Left lobe of liver (tissue), 2 donors: ENCODE results near the gene SIDT2. TPM values are rescaled to one million over a fixed set of nuclear protein-coding genes. Genes with fewer than 3 reads are reported as not detected.
A peak's percentile ranks its signal among the peaks of the same experiment; 100 is the strongest.

Source experiments
- ATAC-seq: fragments of 200-7000 bp; cut with Tn5 transposase; one replicate; pipeline ENCODE4 v1.9.1; 2020; ENCODE audit warnings: mild to moderate bottlenecking, moderate library complexity
- DNase-seq: peaks from one replicate; pipeline ENCODE4 v3.0.0-alpha.2; 2020; ENCODE audit warnings: low spot score
- total RNA-seq: library from RNA; stranded (reverse); gene quantifications from one replicate; pipeline ENCODE4 v1.2.1, GENCODE V29; 2021
- donor health status: DM: no; HTN: no; CAD: no; lungs with moderate emphysema.
- donor health status: DM: no; HTN: yes; CAD: no.

SIDT2 gene
- total RNA-seq, 1 donor from 2014 or later = 56.6 TPM

GRCh38 chr11:117187799-117188481 is 9.4 kb downstream of the SIDT2 start:
- DNase-seq = no peak
- no peak for ATAC-seq

- DNase-seq (peak; percentile 45), ATAC-seq (peak; percentile 41)
Measured at GRCh38 chr11:117188620-117189081, 10.1 kb downstream of the SIDT2 start.

GRCh38 chr11:117189191-117189940 is 10.8 kb downstream of the SIDT2 start:
- peak; percentile 22 for ATAC-seq
- no peak for DNase-seq

- ATAC-seq (no peak), DNase-seq (no peak)
Measured at GRCh38 chr11:117189941-117190544, 11.5 kb downstream of the SIDT2 start.

GRCh38 chr11:117191680-117192400 is 13.3 kb downstream of the SIDT2 start:
- DNase-seq (no peak), ATAC-seq (no peak)

- no peak for ATAC-seq
- DNase-seq = no peak
Measured at GRCh38 chr11:117192401-117192875, 13.9 kb downstream of the SIDT2 start.

- DNase-seq (no peak), ATAC-seq (no peak)
Measured at GRCh38 chr11:117193130-117194020, 14.8 kb downstream of the SIDT2 start.

- no peak for ATAC-seq
- DNase-seq = no peak
Measured at GRCh38 chr11:117194267-117194666, 15.7 kb downstream of the SIDT2 start.

GRCh38 chr11:117195258-117195657 is 16.7 kb downstream of the SIDT2 start:
- ATAC-seq = no peak
- no peak for DNase-seq

- ATAC-seq = no peak
- DNase-seq = no peak
Measured at GRCh38 chr11:117195761-117196160, 17.2 kb downstream of the SIDT2 start.

GRCh38 chr11:117197006-117197405 is 18.5 kb downstream of the SIDT2 start:
- no peak for ATAC-seq
- DNase-seq = no peak

- ATAC-seq = peak; percentile 3
- no peak for DNase-seq
Measured at GRCh38 chr11:117197516-117198456, 19.2 kb downstream of the SIDT2 start.

- ATAC-seq (no peak), DNase-seq (no peak)
Measured at GRCh38 chr11:117198613-117199012, 20.1 kb downstream of the SIDT2 start.

- DNase-seq (no peak), ATAC-seq (peak; percentile 27)
Measured at GRCh38 chr11:117199053-117199915, 20.7 kb downstream of the SIDT2 start, which contains the start of gene TAGLN. TAGLN (plus strand) TSS chr11:117199370; CDS start chr11:117203014, 3,644 bp downstream.

- ATAC-seq (no peak), DNase-seq (no peak)
Measured at GRCh38 chr11:117199916-117200812, 21.6 kb downstream of the SIDT2 start.

- ATAC-seq (peak; percentile 3), DNase-seq (no peak)
Measured at GRCh38 chr11:117200813-117201657, 22.5 kb downstream of the SIDT2 start.
